ENCODE measurements around the gene CDC42BPB.

Gene CDC42BPB

GRCh38 chr14:103013028-103013427, 44.3 kb downstream of the CDC42BPB start:
- no peak for DNase-seq

GRCh38 chr14:103009559-103009958, 47.8 kb downstream of the CDC42BPB start:
- no peak for DNase-seq

GRCh38 chr14:103008768-103009357, 48.5 kb downstream of the CDC42BPB start:
- DNase-seq, result no peak

- DNase-seq, result no peak
These were observed 49.2 kb downstream of the CDC42BPB start for GRCh38 chr14:103008126-103008525.

GRCh38 chr14:103007555-103007954, 49.8 kb downstream of the CDC42BPB start:
- no peak for DNase-seq

GRCh38 chr14:103006991-103007520, 50.3 kb downstream of the CDC42BPB start:
- no peak for DNase-seq

GRCh38 chr14:103006106-103006505, 51.2 kb downstream of the CDC42BPB start:
- no peak for DNase-seq

- DNase-seq, result no peak
These were observed 53.5 kb downstream of the CDC42BPB start for GRCh38 chr14:103003850-103004249.

GRCh38 chr14:103003351-103003615, 54.1 kb downstream of the CDC42BPB start:
- DNase-seq, result no peak

GRCh38 chr14:103002578-103003350, 54.6 kb downstream of the CDC42BPB start:
- DNase-seq, result no peak

GRCh38 chr14:103001651-103002396, 55.5 kb downstream of the CDC42BPB start:
- no peak for DNase-seq

- DNase-seq, result no peak
These were observed 56.1 kb downstream of the CDC42BPB start for GRCh38 chr14:103001226-103001625.

GRCh38 chr14:103000291-103000921, 56.9 kb downstream of the CDC42BPB start:
- DNase-seq, result no peak

- no peak for DNase-seq
These were observed 58.0 kb downstream of the CDC42BPB start for GRCh38 chr14:102999227-102999895.

GRCh38 chr14:102998393-102998792, 59.0 kb downstream of the CDC42BPB start:
- no peak for DNase-seq

GRCh38 chr14:102996941-102997340, 60.4 kb downstream of the CDC42BPB start:
- no peak for DNase-seq

- DNase-seq, result no peak
These were observed 62.7 kb downstream of the CDC42BPB start for GRCh38 chr14:102994689-102995088.

GRCh38 chr14:102993523-102993922, 63.8 kb downstream of the CDC42BPB start:
- DNase-seq, result no peak

GRCh38 chr14:102991376-102991775, 66.0 kb downstream of the CDC42BPB start:
- no peak for DNase-seq

- no peak for DNase-seq
These were observed 69.3 kb downstream of the CDC42BPB start for GRCh38 chr14:102988054-102988453.

GRCh38 chr14:102986810-102987579, 70.4 kb downstream of the CDC42BPB start:
- no peak for DNase-seq

GRCh38 chr14:102985665-102986064, 71.7 kb downstream of the CDC42BPB start:
- DNase-seq, result no peak
